HG03097 (cell line): ENCODE measurements around the gene NRXN3.

Experiments
- ATAC-seq: cut with Tn5 transposase; IDR thresholded peaks from one replicate; pipeline ENCODE4 v1.9.1; 2021; ENCODE audit not compliant: unreplicated experiment, low FRiP score

Gene NRXN3

DNA sequence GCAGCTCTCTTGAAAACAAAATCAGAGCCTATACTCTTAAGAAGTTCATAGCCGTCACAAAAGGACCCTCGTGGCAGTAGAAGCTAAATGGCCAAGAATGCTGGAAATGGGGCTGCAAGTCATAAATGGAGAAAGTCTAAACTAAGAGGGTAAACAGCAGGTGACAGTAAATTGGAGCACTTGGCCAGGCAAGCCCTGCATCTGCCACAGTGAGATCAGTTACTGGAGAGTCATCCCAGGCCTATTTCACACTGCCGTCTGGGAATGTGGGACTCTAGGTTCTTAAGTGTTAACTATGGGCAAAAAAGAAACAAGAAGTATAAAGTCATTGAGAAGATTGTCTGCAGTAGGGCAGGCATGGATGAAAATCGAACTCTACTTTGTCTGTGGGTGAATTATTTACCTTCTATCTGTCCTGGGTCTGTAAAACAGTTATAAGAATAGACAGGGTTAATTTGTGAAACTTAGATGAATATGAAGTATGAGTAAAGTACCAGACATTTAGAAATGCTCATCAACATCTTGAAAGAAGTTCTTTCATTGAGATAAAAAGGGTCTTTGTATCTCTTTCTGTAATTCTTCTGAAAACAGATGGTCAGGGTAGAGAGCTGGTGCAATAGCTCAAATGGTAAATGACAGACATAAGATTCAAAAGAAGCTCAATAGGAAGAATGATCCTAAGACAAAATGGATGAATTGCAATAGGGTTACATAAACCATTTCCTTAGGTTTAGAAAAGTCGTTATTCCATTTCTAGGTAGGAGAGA, 1248.7 kb downstream of the NRXN3 start:
- ATAC-seq: no peak

DNA sequence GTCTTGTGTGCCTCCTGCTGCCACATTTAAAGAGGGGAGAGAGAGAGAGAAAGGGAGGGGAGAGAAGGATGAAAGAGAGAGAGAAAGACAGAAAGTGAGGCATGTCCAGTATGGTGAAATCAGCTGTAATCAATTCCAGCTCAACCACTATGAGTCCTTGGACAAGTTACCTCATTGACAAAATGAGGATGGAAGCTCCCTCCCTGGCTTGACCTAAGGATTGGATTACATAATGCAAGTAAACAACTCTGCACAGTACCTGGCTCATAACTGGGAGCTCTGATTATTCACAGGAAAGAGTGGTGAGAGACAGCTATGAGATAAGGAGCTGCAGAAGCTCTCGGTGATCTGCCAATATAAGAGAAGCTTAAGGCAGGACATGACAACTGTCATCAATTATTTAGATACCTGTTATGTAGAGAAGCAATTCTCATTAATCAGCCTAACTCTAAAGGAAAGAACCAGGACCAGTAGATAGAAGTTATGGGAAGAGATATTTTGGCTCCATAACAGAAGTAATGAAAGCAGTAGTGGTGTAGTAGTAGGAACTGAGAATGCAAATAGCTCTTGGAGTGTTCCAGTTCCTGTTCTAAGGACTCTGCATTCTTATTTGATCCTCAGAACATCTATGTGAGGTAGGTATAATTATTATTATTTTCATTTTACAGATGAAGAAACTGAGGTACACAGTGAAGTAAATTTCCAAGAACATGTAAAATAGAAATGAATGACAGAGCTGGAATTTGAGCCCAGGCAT, 1249.6 kb downstream of the NRXN3 start:
- ATAC-seq: no peak

DNA sequence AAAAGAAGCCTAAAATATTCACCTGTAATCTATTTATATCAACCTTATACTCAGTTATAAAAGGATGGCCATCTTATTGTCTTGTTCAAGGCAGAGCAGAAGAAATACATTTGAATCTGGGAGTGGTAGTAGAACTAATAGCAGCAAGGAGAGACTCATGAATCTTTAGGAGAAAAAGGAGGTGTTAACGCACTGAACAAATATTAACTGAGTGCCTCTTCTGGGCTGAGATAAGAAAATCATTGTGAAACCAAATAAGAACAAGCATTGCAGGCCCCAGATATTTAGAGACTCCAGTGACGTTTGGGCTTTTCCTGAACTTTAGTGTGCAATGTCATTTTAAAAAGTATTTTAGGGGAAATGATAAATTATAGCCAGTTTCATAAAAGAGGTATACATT, 1250.6 kb downstream of the NRXN3 start:
- ATAC-seq: no peak

DNA sequence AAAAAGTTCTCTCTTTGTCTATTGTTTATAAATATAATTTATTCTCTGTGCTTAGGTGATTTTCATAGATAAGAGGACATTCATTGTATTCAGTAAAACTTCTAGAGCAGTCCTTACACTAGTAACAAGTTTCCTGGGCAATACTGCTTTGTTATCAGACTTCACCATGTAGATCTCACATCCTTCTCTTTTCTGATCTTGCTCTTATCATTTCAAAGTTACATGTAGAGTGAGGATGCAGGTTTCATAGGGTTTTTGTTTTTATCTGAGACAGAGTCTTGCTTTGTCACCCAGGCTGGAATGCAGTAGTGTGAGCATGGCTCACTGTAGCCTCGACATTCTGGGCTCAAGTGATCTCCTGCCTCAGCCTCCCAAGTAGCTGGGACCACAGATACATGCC, 1251.6 kb downstream of the NRXN3 start:
- ATAC-seq: no peak

DNA sequence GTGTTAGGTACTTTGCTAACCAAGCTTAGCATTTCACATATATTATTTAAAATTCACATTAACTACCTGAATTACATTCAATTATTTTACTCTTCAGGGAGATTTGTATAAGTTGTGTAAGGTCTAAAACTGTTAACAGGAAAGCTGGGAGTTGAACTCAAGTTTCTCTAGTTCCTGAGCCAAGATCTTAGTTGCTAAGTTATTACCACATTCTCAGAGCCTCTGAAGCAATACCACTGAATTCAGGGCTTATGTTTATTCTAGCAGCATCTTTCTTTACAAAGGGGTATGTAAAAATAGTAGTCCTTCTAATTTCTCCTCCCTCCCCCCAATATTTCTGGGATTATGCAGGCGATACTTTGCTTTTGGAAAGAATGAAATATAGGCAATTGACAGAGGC, 1254.3 kb downstream of the NRXN3 start:
- no peak for ATAC-seq

DNA sequence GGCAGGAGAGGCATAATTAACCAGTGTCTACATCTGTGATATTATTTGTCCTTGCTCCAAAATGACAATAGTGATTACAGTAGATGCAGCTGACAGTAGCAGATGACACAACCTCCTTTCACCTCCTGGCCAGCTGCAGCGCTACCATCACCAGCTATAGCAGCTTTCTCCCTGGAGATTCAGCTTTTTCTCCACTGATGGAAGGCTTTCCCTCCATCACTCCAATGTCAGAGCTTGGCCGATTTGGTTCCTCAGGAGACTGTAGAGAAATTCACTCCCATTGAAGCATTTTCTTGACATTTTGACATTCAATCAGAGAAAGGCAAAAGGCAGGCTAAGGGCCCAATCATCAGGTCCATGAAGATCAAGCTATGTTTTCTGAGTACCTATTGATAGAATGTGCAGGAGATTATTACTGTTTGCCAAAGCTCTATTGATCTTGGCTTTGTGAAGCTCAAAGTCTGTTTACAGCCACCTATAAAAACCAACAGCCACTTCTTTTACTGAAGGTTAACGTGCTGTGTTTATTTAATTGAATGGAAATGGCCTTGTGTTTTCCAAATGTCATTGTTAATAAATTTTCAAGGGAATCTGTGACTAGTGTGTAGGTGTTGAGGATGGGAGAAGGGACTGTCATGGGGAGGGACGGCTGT, 1256.1 kb downstream of the NRXN3 start:
- no peak for ATAC-seq

DNA sequence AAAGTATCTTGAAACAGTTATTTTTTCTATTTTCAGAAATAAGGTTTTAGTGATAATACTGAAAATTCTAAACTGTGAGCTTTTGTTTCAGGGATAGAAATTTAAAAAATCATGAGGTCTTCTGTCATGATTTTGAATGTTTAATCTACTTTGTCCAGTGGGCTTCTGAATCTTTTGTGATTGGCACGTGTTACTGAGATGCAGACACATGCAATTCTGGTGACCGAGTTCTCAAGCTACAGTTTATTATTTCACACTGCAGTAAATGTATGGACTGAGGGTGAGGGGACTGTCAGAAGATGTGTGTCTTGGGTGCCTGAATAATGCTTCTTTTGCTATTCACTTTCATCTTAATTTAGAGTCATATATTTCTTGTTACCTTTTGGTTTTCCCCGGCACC, 1262.5 kb downstream of the NRXN3 start:
- ATAC-seq: no peak

DNA sequence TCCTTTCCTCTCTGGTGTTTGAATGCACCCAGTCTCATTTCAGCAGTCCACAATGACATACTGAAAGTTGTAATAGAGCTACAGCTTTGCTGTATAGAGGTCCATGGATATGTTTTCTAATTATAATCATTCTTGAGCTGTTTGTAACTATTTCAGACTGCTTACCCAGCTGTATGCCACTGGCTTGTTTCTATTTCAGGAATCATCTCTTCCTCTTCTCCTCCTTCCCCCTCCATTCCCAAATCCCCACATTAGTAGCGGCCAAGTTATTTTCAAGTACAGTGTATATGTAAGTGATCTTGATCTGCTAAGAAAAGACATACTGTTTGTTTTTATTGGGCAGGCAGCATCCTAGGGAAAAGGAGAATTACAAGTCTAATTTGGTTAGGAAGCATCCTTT, 1266.2 kb downstream of the NRXN3 start:
- ATAC-seq: no peak

DNA sequence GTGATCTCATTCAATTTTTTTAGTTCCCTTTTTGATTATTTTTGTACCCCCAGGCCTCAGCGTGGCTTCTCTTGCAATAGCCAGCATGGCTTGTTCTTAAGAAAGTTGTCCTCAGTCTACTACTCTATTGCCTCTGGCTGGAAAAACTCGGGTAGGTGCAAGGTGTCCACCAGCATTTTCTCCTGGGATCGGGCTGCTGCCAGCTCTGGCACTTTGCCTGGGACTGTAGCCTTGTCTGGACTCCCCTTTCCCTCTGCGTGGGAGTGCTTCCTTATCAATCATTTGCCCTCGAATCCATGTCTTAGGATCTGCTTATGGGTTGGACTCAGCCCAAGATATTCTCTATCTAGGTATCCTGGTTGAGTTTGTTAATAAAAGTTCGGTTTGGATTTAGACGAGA, 1267.8 kb downstream of the NRXN3 start:
- no peak for ATAC-seq

DNA sequence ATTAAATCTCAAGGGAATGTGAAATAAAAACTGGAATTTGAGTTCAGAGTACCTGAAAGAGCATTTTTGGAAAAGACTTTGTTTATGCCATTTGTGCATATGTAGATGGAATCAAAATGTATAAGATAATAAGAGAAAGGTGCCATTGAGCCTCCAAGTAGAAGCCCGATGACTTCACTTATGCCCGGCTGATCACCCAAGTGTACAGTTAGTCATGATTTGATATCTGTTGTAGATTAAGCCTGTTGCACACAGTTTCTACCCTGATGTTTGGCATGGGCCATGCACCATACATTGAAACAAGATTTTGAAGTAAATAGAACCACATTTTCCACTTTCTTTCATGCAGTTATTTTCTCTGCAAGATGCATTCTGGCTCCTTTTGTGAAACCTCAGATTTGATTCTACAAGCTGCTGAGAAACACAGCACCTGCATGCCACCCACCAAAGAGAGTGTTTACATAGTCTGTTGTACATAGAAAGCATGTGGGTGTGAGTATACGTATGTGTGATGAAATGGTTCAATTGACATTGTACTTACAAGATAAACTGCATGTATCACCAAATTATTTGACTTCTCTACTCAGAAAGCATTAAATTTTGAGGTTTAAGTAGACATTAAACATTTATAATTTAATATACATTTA, 1268.6 kb downstream of the NRXN3 start:
- ATAC-seq: no peak

DNA sequence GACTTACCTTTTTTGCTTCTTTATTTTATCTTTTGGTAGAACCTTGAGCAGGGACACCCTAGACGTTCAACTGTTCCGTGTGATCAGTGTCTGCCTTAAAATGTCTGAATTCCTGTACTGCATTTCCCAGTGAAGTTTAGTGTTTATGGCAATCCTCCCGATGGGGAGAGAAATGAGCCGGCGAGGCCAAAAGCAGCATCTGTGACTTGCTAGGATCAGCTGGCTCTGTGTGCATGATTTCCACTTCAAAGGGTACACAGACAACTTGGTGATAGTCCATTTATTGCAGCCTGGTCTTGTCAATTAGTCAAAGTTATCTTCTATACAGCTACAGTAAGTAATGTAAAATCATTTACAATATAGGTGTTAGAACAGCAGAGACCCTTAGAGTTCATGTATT, 1272.6 kb downstream of the NRXN3 start:
- ATAC-seq: no peak

DNA sequence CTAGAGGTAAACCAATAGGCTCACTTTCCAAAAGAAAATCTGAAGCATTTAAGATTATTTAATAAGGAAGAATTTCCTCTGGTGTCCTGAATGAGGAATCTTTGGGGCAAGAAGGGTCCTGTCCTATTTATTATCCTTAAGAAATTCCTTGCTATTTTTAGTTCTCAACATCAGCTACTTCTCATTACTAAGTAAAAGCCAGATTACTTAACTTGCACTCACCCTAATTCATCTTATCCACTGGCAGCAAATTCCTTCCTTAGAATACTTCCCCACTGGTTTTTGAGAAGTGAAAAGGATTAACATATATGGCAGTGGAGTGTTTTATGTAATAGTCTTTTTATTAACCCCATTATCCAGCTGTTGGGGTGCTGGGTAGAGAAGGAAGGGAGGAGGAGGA, 1273.4 kb downstream of the NRXN3 start:
- no peak for ATAC-seq

DNA sequence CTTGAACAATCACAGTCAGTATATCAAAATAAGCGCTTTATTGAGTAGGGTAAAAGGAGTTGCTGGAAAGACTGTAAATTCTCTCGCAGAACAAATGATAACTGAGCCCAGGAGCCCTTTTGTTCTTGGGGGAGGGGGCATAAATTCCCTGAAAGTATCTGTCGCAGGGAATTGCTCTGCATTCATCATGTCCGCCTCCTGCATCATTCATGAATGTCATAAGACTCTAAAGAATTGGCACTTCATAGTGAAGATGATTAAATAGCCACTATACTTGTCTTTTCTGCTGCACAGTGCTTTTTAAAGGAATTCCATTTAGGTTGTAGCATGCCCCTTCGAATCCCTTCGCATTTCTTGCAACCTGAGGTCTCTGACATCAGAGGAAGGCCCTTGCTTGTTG, 1278.8 kb downstream of the NRXN3 start:
- ATAC-seq: no peak

DNA sequence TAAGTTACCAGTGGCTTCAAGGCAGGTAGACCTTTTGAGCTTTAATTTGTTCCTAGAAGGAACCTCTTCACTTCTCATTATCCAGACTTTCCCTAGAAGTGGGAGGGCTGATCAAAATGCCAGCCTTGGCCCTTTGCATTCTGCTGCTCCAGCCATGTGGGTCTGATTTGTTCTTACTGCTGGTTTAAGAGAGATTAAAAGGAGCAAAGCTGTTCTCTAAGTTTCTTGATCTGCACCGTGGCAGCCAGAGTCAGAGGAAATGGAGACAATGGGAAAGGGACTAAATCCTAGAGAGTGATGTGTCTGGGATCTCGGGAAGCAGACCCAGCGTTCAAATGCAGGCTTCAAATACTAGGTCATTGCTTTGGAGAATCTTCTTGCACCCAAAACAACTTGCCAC, 1281.4 kb downstream of the NRXN3 start:
- ATAC-seq: no peak

DNA sequence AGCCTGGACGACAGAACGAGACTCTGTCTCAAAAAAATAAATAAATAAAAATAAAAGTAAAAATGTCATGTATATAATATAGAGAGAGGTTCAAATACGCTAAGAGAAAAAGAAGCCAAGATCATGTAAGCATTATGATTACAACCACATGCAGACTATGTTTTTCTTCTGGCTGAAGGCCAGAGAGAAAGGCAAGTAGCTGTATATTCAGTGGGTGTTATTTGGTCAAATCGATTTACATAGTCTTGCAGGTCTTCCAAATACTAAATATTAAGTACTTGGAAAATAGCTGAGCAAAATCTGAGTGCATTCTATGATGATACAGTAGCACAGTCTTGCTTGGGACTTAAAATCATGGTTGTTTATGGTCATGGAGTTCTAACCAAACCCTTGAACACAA, 1283.1 kb downstream of the NRXN3 start:
- no peak for ATAC-seq

DNA sequence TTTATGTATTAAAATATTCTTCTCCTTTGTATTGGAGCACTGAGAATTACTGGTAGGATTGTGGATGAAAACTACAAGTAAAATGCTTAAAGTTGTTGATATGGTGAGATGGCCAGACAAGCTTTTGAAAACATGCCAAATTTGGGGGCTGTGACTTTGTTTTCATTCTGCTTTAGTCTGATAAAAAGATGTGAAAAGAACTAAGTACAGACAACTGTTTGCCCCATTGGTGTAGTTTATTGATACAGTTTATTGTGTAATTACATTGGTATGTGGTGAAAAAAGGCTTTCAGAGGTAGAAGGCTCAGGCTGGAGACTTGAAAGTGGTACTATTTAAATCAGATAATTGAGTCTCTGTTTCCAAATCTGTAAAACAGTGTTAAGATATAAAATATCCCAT, 1294.3 kb downstream of the NRXN3 start:
- ATAC-seq: no peak

DNA sequence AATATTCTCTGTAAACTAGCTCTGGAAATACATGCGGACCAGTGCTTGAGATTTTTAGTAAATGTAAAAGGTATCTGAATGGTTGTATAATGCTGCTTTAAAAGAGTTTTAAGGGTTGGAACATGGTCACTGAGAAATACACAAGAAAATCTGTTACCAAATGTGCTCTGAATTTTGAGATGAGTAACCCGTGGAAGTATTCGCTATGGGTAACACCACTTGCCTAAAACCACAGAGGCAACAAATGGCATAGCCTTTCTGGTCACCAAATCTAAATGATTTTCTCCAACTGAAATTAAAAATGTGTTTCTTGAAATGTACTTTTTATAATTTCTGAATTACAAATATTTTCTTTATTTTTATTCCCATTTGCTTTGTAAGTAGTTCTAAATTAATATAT, 1295.5 kb downstream of the NRXN3 start:
- ATAC-seq: no peak

DNA sequence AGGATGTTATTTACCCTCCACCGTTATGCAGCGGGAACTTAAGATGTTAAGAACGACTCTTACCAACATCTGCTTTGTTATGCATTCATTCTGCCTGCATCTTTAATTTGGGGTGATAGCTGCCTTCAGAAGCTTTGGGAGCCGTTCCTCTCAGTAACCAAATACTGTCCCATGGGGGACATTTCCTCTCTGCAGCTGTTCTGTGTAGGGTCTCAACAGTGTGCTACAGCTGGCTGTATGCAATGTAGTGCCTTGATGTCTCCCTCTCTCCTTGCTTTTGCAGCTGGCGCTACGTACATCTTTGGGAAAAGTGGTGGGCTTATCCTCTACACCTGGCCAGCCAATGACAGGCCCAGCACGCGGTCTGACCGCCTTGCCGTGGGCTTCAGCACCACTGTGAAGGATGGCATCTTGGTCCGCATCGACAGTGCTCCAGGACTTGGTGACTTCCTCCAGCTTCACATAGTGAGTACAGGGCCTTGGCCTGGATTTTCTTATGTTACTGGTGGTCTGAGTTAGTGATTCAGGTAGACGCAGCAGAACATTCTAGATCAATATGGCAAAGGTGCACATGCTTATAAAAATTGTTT, 1296.9 kb downstream of the NRXN3 start:
- no peak for ATAC-seq

DNA sequence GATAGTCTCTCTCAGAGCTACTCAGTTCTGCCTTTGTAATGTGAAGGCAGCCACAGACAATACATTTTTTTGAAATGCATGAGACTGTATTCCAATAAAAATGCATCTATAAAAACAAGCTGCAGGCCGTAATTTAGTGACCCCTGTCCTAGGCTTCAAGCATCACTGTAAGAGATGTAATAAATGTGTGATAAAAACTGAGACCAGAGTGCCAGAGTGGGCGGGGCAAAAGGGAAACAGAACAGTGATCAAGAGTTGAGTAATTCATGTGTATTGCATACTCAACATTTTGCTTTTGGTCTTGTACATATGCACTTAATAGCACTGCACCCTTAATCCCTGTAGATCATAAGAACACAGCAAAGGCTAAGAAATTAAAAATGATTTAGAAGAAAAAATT, 1297.7 kb downstream of the NRXN3 start:
- ATAC-seq: no peak

DNA sequence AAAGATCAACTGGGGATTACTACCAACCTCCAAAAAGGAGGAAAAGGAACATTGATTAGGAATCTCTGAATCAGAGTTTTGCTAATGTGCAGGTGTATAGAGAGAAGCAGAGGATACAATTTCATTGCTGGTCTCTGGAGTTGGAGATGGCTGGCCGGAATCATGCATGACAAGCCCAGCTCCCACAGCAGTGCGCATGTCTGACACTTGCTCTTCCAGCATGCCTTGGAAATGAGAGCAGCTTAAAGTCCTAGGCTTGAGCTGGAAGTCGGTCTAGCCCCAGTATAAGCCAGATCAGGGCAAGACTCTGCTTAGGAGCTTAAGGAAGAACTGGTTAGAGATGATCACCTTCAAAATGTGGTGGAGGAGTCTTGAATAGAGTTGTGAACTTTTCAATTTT, 1298.3 kb downstream of the NRXN3 start:
- ATAC-seq: no peak

DNA sequence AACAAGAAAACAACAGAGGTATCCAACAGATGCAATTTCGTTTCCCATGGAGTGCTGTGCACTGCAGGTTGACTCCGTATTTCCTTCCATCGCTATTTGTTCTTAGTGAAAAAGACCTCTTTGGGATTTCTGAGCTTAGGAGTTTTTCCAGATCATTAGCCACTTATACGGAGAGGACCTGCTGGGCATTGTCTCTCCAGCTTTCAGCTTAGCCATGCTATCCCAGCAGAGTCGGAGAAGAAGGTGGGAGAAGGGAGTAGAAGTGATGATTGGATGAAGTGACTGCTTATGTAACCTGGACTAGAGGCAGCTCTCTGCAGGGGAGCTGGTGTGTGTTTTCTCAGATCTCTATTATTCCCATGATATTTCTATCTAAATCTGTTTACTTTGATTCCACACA, 1303.5 kb downstream of the NRXN3 start:
- ATAC-seq: no peak
